H7 (cell line): ENCODE data around the gene QRFP. TPM values are rescaled to one million over a fixed set of nuclear protein-coding genes. Genes with fewer than 3 reads are reported as not detected.
A peak's percentile ranks its signal among the peaks of the same experiment; 100 is the strongest.

Experiments used
- DNase-seq: peaks from one replicate; pipeline ENCODE4 v3.0.0; 2012
- H3K27me3 ChIP-seq: 2 replicates; pipeline ENCODE4 v1.6.0; 2011; ENCODE audit warnings: mild to moderate bottlenecking, low read length; ENCODE audit not compliant: control insufficient read depth, insufficient read depth
- H3K36me3 ChIP-seq: replicated peaks from 2 replicates; pipeline ENCODE4 v1.5.1; 2011; ENCODE audit warnings: low read length; ENCODE audit not compliant: control insufficient read depth, insufficient read depth
- H3K4me3 ChIP-seq: 2 replicates; pipeline ENCODE4 v1.5.1; 2011; ENCODE audit warnings: low read depth, mild to moderate bottlenecking, control low read depth, low read length, moderate library complexity; ENCODE audit not compliant: insufficient read depth
- total RNA-seq: library from RNA; depleted of rRNA; stranded (reverse); fragments of >200 nt; shearing (Covaris generic); gene quantifications from 2 replicates; pipeline ENCODE4 v1.2.3, GENCODE V29; 2014

The QRFP gene
- total RNA-seq, 1 experiment from 2014 or later = not detected

DNA sequence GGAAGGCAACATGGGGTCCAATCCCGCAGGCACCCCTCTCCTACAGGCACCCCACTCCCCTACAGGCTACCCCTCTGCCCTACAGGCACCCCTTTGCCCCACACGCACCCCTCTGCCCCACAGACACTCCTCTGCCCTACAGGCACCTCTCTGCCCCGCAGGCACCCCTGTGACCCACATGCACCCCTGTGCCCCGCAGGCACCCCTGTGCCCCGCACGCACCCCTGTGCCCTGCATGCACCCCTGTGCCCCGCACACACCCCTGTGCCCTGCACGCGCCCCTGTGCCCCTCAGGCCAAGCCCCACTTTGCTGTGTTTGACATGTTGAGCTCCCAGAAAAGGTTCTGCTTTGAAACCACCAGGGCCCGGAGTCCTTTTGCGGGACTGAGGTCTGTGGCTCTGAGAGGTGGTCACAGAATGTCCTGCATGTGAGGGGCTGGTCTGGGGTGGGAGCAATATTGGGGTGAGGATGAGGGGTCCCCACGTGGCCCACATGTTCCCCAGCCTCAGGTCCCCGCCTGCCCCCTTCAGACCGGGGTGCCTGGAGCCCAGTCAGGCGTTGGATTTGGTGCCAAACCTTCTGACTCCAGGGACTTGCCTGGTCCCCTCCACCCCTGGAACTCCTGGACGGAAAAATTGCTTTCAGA lies 616 bp upstream of the QRFP start:
- no peaks in the 10 kb centered on the region for H3K27me3 ChIP-seq
- peak; percentile 62 for DNase-seq
- peaks cover 2% of the 10 kb centered on the region for H3K36me3 ChIP-seq
- H3K4me3 ChIP-seq = no peak overlapping the region

DNA sequence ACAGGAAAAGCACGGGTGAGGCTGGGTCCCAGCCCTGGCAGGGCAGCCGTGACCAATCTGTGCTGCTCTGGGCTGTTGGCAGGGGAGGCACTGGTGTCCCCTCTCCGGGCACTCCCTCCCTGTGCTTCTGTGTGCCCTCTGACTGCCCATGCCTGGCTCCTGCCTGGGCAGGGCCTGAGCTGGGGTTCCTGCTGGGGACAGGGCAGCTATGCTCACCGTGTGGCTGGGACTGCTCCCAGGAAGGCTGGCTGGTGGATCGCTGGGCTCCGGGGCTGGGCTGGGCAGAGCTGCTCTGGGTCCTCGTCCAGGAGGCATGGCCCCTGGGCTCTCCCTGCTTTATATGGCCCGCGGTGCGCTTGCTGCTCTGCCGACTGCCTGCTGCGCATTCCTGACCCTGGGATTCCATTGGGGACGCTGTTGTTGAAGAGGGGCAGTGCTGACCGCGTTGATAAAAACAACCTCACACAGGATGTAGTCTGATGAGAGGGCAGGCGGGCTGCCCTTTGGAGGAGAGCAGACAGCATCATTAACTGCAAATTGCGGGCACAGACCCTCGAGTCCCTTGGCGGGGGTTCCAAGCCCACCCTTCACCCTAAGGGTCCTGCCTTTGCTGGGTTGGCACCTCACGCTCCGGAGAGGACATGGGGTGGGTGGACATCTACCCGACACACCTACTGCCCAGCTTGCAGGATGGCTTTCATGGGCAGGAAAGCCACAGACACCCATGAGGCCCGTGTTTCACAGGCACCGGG lies 955 bp downstream of the QRFP start:
- DNase-seq = peak; percentile 73
- no peaks in the 10 kb centered on the region for H3K27me3 ChIP-seq
- no peak overlapping the region for H3K4me3 ChIP-seq
- peaks cover 3% of the 10 kb centered on the region for H3K36me3 ChIP-seq

DNA sequence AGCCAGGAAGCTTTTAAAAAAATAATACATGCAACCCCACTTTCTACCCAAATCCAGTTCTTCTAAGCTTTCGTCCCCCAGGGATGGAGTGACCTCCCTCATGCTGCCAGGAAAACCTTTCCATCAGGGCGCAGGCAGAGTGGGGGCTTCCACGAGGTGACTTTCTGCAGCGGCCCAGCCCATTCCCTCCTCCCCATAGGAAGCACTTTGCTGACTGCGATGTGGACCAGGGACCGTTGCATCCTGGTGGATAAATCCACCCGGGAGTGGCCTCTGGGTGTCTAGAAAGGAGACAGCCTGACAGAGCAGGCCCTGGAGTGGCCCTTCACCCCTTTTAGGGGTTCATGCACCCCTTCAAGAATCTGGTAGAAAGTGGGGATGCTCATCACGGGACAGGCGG lies 1.6 kb downstream of the QRFP start:
- Histone ChIP-seq H3K4me3 (no peak overlapping the region), H3K36me3 (peaks cover 6% of the 10 kb centered on the region), H3K27me3 (no peaks in the 10 kb centered on the region)
- peak; percentile 51 for DNase-seq

DNA sequence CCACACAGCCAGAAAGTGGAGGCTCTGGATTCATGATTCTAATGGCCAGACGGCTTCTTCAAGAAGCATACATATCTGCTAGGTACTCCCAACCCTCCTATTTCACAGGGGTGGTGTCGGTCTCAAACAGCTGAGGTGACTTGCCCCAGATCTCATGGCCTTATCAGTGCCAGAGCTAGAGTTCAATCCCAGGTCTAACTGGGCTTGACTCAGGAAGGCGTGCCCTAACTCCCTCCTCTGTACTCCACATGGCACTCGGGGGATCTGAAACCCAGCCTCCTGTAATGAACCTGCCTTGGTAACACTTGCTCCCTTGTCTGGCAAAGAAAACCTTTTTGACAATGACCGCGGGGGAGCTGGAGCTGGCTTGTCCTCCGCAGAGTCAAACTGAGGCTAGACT lies 2.1 kb downstream of the QRFP start:
- peak; percentile 51 for DNase-seq
- peaks cover 7% of the 10 kb centered on the region for H3K36me3 ChIP-seq
- no peaks in the 10 kb centered on the region for H3K27me3 ChIP-seq
- H3K4me3 ChIP-seq = no peak overlapping the region

DNA sequence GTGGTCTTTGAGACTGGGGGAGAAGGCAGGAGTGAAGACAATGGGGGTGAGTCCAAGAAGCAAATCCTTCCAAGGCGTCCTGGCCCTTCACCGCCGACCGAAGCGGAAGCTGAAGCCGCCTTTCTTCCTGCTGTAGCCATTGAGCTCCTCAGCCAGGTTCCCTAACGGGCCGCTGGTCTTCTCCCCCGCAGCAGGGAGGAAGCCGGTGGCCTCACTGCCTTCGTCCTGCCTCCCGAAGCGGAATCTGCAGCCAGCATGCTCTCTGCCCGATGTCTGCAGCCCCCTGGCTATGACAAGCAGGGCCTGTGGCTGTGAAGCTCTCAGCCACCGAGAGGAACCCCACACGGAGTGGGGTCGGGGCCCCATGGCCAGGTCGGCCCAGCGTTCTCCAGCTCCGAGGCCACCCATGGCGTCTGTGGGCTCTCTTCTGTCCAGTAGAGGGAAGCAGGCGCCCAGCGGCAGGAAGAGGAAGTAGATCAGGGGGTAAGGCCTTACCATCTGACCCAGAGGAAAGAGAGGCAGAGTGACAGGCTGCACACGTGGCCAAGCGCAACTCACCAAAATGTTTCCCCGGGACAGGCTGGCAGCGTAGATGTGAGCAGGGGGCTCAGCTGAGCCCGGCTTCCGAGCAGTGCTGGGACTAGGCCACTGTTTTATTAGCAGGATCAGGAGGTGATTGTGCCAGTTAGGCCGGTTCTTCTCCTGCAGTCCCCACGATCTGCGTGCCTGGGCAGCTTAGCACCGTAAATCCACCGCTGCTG lies 3.1 kb downstream of the QRFP start:
- no peaks in the 10 kb centered on the region for H3K27me3 ChIP-seq
- H3K36me3 ChIP-seq = peaks cover 9% of the 10 kb centered on the region
- peak; percentile 84 for DNase-seq
- H3K4me3 ChIP-seq = no peak overlapping the region

DNA sequence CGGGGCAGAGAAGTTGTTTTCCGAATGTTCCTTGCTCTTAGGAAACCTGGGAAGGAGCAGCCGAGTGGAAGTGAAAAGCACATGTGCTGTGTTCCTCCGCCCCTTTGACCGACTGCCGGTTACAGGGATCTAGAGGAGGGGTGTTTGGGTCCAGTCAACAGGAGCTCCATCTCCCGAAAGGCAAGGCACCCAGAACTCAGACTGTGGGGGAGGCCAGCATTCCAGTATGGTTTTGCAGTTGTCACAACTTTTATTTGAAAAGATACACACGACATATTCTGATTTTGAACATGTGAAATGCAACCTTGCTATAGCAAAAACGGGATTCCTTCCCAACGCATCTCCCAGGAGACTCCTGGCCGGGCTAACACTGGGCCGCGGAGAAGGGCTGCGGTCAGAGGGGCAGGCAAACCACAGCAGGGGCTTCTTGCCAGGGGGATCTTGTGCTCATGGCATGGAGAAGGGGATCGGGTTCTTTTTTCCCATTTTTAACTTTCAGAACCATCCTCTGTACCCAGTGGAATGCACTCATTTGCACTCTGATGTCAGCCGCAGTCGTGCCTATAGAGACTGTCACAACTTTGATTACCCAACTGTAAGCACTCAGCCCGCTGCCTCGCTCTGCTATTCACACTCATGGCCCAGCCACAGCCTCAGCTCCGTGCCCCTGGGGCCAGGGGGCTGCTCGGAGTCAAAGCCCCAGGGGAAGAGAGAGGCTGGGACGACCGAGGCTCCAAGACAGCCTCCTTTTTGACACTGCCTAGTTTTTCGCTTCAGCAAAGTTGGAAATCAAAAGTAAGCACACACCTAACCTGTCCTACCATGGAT lies 3.9 kb downstream of the QRFP start:
- H3K36me3 ChIP-seq = peaks cover 13% of the 10 kb centered on the region
- H3K4me3 ChIP-seq = no peak overlapping the region
- DNase-seq = no peak
- H3K27me3 ChIP-seq = no peaks in the 10 kb centered on the region

DNA sequence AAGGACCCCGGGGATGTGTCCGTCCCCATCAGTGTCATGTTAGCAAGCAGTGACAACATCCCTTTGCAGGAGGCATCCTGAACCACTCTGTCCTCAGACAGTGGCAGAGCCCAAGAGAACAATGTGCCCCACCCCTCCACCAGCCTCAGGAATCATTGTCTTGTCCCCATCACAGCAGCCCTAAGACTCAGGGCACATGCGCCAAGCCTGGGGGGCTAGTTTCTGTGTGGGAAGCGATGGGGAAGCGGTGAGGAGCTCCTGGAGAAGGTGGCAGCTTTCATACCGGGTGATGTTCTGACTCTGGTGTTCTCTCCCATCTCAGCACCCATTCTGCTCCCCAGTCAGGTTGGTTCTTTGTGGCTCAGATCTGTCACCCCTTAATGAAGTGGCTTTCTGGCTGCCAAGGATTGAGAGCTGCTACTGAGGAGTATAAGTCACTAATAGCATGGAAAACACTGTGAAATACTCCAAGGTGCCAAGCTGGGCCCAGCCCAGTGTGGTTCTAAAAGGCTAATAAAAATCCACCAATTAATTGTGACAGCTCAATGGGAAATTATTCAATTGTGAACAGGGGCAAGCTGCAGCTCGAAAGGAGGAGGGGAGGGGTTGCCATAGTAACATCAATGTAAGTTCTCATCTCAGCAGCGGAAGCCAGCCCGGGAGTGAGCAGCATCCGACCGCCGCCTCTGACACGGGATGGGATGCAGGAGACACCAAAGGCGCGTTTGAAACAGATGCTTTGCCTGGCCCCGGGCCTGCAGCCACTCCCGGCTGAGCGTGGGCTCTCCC lies 4.7 kb downstream of the QRFP start:
- DNase-seq = no peak
- H3K4me3 ChIP-seq = no peak overlapping the region

DNA sequence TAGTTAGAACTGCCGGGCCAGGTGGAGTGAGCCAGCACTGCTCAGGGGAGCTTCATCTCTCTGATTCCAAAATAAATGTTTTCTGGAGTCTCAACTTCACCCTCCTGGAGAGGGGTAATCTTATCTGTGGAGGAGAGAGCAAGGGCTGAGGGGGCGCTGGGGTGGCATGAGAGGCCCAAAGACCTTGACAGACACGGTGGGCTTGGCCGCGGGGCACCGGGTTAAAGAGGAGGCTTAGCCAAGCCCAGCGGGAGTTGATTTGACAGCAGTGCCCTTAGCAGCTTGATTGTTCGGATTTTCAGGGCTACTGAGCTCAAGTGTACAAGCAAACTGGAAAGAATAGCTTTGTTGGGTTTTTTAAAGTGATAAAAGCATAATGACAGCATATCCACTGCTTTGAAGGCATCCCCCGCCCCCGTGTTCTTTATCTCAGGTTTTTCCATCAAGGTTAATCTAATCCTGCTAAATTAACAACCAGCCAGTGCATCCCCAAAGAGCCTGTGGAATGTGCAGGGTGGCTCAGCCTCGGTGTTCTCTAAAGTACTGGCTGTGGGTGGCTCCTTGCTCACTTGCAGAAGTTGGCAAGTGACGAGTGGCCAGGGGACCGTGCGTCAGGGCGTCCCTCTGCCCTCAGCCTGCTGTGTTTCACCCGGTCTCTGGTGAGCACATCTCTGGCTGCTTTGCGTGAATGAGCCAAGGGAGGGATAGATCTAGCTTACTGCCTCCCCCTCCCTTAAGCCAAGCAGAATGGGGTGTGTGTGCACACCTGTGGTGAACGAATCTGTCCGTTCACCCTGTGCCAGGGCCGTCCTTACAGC lies 5.5 kb downstream of the QRFP start:
- Histone ChIP-seq H3K36me3 (peaks cover 19% of the 10 kb centered on the region), H3K4me3 (no peak overlapping the region), H3K27me3 (no peaks in the 10 kb centered on the region)
- no peak for DNase-seq

More for the DNA sequence above, 4.7 kb downstream of the QRFP start:
- Histone ChIP-seq H3K27me3 (no peaks in the 10 kb centered on the region), H3K36me3 (peaks cover 13% of the 10 kb centered on the region)

DNA sequence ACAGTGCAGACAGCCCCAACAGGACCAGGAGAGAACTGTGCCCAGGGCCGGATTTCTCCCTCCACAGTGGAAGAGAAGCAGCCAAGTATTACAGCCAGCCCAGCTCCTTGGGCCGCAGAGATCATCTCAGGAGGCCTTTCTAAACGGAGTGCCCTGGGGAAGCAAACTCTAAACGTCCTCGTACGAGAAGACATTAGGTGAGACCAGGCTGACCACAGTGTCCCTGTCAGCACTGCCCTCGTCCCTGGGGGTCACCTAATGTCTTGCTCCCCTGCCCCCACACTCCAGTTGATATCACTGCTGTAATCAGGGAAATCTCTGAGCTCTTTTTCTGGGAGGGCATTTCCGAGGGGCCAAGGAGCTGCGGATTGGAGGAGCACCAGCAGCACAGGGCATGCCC lies 6.5 kb downstream of the QRFP start:
- Histone ChIP-seq H3K27me3 (no peaks in the 10 kb centered on the region), H3K36me3 (peaks cover 22% of the 10 kb centered on the region), H3K4me3 (no peak overlapping the region)
- no peak for DNase-seq

DNA sequence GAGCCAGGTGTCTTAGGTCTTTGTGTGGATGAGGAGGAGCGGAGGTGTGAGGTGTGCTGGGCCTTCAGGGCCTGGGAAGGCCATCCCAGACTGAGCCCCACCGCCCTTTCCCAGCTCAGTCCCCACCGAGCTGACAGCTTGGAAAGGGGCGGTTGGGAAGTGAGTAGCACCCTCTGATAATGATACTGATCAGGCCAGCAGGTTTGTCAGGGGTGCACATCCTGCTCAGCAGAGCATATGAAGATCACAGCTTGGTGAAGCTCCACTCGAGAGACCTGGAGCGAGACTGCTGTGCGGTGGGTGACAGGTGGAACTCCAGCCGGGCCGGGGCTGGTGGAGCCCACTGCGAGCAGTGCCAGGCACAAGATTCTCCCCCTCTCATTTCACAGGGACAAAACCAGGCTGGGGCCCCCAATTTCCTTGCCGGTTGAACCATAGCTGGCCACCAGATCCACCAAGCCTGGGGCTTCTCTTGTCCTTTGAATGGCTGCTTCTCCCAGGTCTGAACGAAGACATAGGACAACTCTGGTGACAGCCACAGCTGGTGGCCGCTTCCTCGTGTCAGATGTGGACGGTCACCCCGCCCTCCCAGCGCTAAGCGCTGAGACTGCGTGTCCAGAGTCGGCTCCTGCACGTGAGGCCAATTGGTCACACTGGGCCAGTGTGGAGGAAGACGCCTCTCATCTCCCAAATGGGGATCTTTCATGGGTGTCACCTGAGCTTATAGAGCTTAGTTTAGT lies 8.3 kb downstream of the QRFP start:
- DNase-seq = no peak
- H3K4me3 ChIP-seq = no peak overlapping the region
- no peaks in the 10 kb centered on the region for H3K27me3 ChIP-seq
- H3K36me3 ChIP-seq = peaks cover 26% of the 10 kb centered on the region

DNA sequence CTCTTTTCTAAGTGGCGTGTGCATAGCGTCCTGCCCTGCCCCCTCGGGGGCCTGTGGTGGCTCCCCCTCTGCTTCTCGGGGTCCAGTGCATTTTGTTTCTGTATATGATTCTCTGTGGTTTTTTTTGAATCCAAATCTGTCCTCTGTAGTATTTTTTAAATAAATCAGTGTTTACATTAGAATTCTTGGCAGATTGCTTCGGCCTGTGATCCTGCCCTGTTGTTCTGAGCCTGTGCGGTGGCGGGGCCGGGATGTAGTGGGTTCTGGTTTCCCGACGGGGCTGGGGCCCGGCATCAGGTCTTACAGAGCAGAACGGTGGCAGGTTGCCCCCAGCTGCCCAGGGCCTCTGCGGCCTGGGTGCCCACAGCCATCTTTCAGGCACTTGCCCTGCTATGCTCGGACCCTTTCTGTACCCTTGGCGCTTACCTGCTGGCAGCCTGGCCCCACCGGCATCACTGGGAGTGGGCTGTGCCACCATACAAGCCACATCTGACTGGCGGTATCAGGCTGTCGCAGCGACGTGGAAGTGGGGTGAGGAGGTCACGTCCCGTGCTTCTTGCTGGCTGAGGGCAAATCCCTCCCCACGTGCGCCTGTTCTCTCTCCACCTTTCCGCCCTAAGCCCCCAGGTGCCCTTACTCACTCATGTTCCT lies 9.0 kb downstream of the QRFP start:
- H3K36me3 ChIP-seq = peaks cover 28% of the 10 kb centered on the region
- no peaks in the 10 kb centered on the region for H3K27me3 ChIP-seq
- DNase-seq = no peak

DNA sequence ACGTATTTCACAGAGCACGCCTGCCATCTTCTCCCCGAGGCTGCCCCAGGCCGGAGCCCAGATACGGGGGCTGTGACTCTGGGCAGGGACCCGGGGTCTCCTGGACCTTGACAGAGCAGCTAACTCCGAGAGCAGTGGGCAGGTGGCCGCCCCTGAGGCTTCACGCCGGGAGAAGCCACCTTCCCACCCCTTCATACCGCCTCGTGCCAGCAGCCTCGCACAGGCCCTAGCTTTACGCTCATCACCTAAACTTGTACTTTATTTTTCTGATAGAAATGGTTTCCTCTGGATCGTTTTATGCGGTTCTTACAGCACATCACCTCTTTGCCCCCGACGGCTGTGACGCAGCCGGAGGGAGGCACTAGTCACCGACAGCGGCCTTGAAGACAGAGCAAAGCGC lies 9.6 kb downstream of the QRFP start:
- Histone ChIP-seq H3K36me3 (peaks cover 29% of the 10 kb centered on the region), H3K4me3 (no peak overlapping the region), H3K27me3 (no peaks in the 10 kb centered on the region)
- no peak for DNase-seq

More for the DNA sequence above, 9.0 kb downstream of the QRFP start:
- no peak overlapping the region for H3K4me3 ChIP-seq
